ENCODE measurements around the gene ANO8.

The ANO8 gene

DNA sequence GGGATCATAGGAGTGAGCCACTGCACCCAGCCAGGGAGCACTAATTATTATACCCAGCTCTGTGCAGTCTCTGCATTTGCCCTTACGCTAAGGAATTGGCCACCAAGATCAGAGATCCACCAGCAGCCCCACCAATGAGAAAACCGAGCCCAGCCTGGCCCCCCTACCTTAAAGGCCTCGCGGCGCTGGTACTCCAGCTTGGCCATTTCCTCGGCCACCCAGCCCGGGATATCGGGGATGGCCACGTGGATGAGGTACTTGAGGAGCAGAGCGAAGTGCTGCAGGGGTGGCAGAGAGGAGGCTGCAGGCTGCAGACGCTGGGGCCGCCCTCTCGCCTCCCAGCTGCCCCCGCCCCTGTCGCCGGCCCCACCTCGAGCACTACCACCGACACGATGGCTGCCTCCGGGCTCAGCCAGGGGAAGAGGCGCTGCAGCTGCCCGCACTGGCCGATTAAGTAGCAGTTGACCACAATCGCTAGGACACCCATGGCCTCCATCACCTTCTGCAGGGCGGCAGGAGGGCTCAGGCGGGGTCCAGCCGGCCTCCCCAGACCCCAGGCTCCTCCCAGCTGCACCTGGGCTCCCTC is 7.5 kb downstream of the ANO8 start:
- DNase-seq: no peak

DNA sequence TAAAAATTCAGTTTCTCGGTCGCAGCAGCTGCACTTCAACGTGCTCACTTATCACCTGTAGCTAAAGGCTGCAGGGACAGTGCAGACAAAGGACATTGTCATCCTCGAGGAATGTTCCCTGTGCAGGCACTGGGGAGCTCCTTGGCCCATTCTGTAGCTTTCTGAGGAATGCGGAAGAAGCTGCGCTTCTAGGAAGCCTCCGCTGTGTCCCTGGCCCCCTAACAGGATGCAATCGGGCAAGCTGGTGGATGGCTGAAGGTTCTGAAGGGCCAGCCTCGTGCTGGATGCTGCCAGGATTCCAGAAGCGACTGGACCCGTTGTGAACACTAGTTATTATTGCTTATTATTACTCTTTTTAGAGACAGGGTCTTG is 8.1 kb downstream of the ANO8 start:
- no peak for DNase-seq

DNA sequence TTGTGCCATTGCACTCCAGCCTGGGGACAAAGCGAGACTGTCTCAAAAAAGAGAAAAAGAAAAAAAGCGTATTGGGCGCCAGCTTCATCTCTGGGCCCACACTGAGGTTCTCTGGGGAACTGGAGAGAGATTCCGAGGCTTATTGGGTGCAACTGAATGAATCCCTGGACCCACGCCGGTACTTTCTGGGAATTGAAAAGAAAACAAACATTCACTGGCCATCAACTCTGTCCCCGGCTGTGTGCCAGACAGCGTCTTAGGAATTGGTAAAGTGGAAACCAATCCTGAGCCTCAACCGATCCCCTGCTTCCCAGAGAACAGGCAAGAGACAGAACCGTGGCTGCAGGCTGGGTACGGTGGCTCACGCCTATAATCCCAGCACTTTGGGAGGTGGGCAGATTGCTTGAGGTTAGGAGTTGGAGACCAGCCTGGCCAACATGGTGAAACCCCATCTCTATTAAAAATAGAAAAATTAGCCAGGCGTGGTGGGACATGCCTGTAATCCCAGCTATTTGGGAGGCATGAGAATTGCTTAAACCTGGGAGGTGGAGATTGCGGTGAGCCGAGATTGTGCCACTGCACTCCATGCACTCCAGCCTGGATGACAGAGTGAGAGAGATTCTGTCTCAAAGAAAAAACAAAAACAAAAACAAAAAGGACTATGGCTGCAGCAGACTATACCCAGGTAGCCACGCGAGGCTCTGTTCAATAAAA is 8.6 kb downstream of the ANO8 start:
- no peak for DNase-seq

DNA sequence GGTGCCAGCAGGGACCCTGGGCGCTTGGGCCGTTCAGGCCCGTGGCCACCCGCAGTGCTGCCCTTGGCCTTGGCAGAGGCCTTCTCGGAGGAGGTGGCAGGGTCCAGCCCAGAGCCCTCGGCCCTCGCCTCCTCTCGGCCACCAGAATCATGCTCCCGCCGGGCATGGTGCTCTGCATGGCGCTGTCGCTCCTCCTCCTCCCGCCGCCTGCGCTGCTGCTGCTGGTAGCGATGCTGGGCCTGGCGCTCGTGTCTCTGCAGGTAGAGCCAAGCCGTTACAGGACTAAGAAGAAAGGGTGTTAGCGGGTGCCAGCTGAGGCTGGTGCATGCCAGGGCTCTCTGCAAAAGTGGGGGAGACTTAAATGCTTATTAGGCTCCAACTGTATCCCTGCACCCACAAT is 9.5 kb downstream of the ANO8 start:
- DNase-seq: no peak

DNA sequence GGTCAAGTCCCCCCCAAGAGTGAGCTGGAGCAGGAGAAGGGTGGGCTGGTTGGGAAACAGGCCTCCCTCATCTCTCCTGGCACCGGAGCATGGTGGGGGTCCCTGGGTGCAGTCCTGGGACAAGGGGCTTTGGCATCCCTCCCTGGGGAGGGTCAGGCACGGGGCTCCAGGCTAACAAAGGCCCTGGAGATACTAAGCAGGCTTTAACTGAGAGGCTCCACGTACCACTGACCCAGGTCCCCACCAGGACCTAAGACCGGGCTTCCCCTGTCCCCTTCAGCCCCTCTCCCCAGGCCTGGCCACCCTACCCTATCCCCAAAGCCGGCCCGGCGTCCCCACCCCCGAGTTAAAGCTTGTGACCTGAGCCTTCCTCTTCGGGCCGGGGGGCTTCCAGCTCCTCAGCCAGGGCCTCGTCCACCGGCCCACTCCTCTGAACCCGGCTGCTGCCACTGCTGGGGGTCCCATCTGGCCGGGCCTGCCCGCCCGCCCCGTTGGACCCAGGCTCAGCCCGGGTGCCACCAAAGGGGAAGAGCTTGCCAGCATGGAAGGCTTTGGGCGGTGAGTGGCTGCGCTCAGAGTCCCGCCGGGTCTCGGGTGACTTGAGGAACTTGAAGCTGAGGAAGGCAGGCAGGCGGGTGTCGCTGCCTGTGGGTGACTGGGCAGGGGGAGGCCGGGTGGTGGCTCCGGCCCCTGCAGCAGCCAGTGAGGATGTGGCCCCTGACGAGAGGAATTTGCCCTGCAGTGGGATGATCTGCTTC is 10.1 kb downstream of the ANO8 start:
- no peak for DNase-seq

DNA sequence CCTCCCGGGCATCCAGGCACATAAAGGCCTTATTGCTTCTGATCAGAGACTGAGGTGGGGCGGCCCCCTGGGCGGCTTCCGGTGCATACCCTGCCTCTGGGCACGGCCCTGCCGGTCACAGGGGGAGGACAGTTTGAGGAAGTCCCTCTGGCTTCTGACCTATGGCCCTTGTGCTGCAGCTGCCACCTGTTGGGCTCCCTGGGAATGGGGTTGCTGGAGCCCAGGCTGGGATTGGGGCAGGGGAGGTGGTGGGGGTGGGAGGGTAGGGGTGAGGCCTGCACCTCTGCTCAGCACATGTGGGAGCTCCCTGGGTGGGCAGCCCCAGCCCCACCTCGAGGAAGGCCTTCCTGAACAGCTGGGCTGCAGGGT is 10.7 kb downstream of the ANO8 start:
- no peak for DNase-seq

DNA sequence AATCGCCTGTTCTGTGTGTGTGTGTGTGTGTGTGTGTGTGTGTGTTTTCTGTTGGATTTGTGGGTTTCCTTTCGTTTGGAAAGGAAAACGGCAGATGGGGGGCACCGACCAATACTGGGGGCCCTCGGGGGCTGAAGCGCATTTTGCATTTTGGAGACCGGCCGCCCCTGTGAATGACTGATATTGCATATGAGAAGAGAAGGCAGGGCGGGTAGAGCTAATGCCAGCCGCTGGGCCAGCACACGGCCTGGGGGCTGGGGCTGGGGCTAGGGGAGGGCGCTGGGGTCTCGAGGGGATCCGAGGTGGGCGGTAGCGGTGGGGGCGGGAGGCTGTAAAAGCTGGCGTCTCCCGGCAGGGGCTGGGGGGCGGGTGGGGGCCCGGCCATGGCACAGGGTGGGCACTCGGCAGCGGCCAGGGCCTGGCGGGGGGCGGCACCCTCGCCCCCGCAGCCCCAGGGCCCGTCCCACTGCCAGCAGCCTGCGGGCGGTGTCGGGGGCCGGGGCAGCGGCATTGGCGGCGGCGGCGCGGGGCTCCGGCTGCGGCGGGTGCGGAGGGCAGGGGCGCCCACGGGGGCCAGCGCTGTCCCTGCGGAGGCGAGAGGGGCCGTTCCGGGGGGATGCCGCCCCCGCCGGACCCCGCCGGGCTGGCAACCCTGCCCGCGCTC is 11.2 kb downstream of the ANO8 start:
- DNase-seq: no peak

DNA sequence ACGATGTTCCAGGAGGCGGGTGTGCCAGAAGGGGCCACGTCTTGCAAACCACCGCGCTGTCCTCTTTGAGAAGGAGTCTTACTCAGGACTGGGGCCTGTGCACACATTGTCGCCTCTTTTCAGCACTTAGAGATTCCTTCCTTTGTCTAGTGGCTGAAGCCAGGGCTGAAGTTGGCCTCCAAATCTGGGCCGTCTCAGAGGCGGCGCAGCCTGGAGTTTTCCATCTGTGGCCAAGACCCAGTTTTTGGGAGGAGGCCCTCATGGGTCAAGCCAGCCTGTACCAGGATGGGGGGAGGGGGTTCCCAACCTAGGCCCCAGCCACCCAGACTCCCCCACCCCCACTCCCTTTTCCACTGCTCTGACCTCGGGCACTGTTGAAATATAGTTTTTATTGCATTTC is 11.8 kb downstream of the ANO8 start:
- no peak for DNase-seq

DNA sequence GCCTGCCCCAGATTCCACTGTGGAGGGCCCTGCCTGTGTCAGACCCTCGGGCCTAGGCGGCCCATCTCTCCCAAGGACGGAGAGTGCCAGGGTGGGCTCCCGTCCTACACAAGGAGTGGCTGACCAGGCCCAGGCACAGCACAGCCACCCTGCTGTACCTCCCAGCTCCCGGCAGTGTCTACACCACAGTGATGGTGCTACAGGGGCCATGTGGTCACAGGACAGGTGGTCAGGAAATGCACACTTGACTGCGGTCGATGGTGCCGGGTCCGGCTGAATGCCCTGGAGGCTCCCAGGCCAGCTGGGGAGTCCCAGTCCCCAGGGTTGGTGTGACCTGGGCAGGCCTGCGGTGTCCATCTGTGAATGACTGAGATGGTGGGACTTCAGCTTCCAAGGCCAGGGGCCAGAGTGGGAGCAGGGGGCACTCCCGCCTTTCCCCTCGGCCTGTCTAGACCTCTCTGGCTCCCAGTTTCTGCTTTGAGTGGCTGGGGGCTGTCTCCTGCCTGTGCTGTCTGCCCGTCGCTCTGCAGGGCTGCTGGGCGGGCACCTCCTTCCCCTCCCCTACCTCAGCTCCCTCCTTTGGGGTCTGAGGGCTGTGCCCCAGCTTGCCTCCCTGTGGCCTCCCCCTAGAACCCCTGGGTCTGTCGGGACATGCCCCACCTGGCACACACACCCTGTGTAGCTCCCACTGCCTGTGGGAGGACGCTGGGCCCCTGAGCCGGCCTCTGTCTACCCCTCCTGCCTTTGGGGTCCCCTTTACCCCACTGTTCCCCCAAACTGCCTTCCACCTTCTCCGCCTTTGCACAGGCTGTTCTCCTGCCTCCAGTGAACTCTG is 12.8 kb downstream of the ANO8 start:
- DNase-seq: no peak

DNA sequence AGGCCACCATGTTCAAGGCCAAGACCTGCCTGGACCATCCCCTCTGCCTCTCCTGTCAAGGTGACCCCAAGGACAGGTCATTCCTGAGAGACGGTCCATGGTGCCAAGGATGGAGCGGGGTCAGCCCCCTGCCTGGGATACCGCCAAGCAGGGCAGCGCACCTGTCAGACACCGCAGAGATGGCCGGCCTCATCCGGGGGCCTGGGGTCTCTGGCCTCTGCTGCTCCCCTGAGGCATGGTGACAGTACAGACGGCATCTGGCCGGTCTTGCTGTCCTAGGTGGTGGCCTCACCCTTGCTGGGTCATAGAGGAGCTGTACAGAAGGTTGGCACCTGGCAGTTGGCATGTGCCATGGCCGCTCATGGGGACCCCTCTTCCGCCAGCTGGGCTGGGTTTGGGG is 14.2 kb downstream of the ANO8 start:
- no peak for DNase-seq

DNA sequence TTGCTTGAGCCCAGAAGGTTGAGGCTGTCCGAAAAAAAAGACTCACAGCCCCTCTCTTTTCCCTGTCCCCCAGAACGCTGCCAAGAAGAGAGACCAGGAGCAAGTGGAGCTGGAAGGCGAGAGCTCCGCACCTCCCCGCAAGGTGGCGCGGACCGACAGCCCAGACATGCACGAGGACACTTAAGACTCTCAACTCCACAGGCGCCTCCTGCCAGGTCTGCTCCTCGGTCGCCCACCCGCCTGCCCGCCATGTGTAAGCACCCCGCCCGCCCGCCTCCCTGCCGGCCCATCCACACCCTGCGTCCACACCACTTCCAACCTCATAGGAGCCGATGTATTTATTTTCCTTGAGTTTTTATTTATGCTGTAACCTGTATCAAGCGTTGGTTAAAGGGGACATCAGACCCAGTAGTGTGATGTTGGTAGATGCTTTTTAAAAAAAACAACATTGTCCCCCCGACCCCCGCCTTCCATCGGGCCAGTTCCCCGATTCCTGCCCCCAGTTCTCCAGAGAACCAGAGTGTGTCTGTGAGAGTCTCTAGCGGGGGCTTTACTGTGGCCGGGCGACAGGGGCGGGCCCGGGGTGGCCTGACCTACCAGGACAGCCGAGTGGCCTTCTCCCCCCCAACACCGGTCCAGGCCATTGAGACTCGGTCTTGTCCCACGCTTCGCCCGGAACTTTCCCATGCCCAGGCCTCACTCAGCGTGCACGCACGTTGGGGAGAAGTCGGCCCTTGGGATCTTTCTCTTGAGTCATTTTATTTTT is 15.0 kb downstream of the ANO8 start:
- no peak for DNase-seq

DNA sequence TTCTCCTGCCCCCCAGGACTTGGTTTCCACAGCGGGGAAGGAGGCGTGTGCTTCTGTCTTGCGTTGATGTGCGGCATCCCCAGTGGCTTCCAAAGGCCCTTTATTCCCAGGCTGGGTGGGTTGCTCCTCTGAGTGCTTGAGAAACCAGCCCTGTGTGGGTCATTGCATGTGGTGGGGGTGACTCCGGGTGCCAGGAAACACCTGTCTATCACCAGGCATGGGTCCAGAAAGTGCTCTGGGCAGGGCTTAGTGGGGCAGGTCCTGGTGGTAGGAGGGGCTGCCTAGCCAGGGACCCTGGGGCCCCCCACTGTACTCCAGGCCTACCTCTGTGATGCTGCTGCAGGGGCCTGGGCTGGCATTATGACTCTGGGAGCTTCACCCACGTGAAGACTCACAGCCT is 15.7 kb downstream of the ANO8 start:
- no peak for DNase-seq

DNA sequence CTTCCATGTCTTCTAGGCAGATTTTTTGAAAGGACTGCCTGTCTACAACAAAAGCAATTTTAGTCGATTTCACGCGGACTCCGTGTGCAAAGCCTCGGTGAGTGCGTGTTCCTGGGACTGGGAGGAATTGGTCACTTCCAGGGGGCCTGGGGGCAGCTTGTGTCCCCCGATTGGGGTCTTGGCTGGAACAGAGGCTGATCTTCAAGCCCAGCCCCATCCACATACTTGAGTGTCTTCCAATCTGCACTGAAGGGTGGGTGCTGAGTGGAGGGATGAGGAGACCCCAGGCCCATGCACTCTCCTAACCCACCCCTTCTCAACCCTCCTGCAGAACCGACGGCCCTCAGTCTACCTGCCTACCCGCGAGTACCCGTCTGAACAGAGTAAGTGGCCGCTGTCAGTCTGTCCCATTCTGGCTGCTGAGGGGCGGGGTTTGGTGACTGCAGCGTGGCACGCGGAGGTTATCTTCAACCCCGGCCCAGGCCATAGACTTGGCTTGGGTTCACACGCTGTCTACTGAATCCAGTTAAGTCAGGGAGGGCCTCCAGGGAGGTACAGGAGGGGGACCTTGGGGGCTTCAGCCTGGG is 20.6 kb downstream of the ANO8 start:
- no peak for DNase-seq

DNA sequence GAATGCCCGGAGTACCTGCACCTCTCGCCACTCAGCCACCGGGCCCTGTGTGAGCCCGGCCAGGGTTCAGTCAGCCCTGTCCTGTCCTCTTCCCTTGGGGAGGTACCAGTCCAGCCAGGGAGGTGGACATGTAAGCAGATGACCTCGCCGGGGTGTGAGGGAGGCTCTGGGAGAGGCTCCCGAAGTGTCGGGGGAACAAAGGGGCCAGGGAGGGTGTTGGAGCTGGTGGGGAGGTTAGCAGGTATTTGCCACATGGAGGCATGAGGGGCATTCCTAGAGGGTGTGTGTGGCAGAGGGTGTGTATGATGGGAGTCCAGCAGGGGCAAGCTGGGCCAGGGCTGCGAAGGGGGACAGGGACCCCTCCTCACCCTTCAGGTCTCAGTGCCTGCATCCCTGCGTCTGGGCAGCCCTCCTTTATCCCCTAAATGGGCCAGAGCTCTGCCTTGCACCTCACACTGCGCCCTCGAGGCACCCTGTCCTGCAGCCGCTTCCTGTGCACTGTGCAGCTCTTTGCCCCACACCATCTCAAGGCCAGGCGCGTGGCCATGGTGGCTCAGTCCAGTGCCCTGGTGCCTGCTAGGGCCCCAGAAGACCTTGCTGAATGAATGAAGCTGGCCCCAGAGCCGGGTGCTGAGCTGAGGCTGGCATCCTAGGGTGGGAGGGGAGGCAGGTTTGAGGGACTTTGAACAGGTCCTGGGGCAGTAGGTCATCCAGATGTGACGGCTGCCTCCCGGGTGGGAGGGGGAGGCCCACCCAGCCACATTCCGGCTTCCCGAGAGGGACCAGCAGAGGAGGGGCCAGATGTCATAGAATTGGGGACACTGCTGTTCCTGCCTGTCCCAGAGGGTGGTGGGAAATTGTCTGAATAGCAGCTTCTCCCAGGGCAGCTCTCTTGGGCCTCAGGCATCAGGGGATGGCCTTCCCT is 22.2 kb downstream of the ANO8 start:
- no peak for DNase-seq

DNA sequence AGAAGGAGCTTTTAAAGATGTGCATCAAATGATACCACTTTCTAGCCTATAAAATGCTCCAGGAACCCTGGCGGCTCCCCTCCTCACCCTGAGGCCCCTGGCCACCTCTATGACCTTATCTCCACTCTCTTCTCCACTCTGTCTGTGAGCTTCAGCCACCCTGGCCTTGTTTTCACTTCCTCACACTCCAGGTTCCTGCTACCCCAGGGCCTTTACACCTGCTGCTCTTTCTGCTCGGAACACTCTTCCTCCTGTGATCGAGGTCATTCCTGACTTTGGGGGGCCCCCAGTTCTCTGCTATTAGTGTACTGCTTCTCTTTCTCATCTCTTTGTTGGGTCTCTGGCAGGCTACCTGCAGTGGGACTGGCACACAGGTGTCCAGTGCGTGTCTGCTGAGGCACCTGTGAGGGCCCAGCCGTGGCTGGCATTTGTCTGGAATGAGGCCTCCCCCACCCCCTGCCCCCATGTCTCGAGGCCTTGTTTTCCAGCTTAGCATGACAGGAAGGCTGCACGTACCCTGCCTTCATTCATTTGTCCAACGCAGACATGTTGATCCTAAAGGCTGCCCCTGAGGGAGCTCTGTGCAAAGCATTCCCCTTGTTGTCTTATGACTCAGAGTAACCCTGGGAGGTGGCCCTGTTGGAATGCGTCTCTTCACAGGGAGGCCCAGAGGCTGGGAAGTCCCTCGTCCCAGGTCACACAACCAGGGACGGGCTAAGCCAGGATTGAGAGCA is 23.0 kb downstream of the ANO8 start:
- no peak for DNase-seq

DNA sequence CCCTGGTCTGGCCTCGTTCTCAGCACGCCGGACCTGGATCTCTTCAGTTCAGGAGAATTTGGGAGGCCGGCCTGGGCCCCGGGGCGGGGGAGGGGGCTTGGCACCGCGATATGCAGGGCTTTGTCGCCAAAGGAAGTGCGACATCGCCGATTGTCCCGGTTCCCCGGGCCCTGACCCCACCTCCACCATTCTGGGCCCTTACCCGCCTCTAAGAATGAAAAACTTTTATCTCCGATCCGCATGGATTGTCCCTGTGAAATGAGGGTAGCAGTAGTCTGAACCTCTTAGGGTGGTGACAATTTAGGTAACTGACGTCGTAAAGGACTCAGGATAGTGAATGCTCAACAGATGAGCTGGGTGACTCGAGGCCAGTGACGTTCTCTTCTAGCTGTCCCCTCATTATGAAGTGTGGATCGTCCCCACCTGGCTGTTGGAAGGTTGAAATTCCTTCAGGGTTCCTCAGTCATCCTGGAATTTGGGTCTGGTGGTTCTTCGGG is 24.6 kb downstream of the ANO8 start:
- no peak for DNase-seq

DNA sequence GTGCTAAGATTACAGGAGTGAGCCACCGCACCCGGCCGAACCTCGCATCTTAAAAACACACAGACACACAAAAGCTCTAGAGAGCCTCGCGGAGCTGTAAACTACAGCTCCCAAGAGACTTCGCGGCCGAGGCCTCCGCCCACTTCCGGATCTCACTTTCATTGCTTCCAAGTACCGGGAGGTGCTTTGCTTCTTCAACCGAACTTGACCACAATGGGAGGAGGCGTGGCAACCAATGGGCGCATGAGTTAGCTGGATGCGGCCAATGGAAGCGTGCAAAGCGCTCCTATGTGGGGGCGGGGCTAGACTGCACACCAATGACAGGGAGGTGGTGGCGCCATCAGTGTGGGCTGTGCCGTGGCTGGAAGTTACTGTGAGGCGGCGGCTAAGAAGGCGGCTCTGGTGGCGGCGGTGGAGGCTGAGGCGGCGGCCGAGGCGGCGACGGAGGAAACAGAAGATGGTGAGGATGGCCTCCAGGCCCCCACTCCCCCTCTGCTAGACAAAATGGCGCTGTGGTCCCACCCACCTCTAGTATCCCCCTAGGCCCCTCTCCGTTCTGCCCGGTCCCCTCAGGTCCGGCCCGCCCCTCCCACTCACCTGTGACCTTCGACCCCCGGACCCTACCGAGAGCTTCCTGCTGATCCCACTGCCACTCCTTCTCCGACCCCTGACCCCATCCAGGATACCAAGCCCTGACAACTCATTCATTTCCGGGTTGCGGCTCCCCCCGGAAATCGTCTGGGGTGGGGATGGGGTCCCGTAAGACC is 25.3 kb downstream of the ANO8 start, which contains the start of gene DDA1:
DDA1 (plus strand) TSS at position 366 of the 767 bp plus-strand sequence; CDS start at position 458, 92 bp downstream.
- DNase-seq: peak; percentile 93

DNA sequence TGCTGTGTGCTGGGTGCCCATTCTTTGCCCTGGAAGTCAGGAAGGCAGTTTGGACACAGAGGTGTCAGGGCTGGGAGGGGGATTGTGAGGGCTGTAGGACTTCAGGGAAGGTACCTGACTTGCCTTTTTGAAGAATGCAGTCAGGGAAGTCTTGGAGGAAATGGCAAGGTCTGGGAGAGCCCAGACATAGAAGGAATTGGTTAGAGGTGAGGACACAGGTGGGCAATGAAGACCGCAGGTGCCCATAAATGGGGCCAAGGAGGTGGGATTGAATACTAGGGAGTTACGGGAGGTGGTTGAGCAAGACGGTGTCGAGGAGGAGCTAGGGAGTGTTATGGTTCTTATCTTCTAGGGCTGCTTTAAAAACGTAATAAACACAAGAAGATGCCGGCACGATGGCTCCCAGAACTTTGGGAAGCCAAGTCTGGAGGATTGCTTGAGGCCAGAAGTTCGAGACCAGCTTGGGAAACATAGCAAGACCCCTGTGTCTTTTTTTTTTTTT is 26.7 kb downstream of the ANO8 start:
- no peak for DNase-seq

Measured in NCI-H1417 treated with DMSO at 0.1 percent for 48 hours (cell line).